OCI-LY7 (cell line): ENCODE data around the gene HOMER3. TPM values are rescaled to one million over a fixed set of nuclear protein-coding genes. Genes with fewer than 3 reads are reported as not detected.
A peak's percentile ranks its signal among the peaks of the same experiment; 100 is the strongest.

Experiments used
- BruUV-seq: library from RNA; stranded (reverse); fragments of 400-500 nt; replicated peaks from 2 replicates; lab custom pipeline; 2021; lab: Mats Ljungman, UMichigan
- CTCF ChIA-PET: fragments of 300-600 bp; sonication (Branson Sonifier 250); formaldehyde crosslinking; loops from one replicate; lab custom pipeline; 2022; ENCODE audit warnings: antibody characterized with exemption; ENCODE audit not compliant: unreplicated experiment; lab: Charles Lee
- POLR2A ChIA-PET: fragments of 300-600 bp; sonication (Branson Sonifier 250); formaldehyde crosslinking; loops from one replicate; lab custom pipeline; 2022; ENCODE audit warnings: antibody characterized with exemption; lab: Charles Lee
- DNase-seq: peaks from one replicate; pipeline ENCODE4 v3.0.0-alpha.2; 2015; ENCODE audit warnings: low spot score
- H2AFZ ChIP-seq: fragments of 200-600 bp; sonication (generic), shearing (Covaris generic); 2 replicates; pipeline ENCODE4 v1.6.1; 2014; ENCODE audit warnings: mild to moderate bottlenecking, antibody characterized with exemption, low read length, moderate library complexity
- H3K27ac ChIP-seq: fragments of 200-600 bp; sonication (generic); 2 replicates; pipeline ENCODE4 v1.5.1; 2014; ENCODE audit warnings: mixed run types, low read depth, mild to moderate bottlenecking, moderate library complexity, low read length, inconsistent platforms; ENCODE audit not compliant: poor library complexity, severe bottlenecking
- H3K36me3 ChIP-seq: fragments of 200-600 bp; sonication (generic); 2 replicates; pipeline ENCODE4 v1.6.1; 2014; ENCODE audit warnings: mild to moderate bottlenecking, antibody characterized with exemption, low read length, moderate library complexity, mixed read lengths; ENCODE audit not compliant: insufficient read depth
- H3K4me1 ChIP-seq: fragments of 200-600 bp; sonication (generic); 2 replicates; pipeline ENCODE4 v1.5.1; 2014; ENCODE audit warnings: mild to moderate bottlenecking, low read length; ENCODE audit not compliant: insufficient read depth, poor library complexity, severe bottlenecking
- H3K4me2 ChIP-seq: fragments of 200-600 bp; sonication (generic); 2 replicates; pipeline ENCODE4 v1.6.1; 2014; ENCODE audit warnings: mild to moderate bottlenecking, low read length
- H3K4me3 ChIP-seq: fragments of 200-600 bp; sonication (generic); 2 replicates; pipeline ENCODE4 v1.5.1; 2014; ENCODE audit warnings: mild to moderate bottlenecking, low read depth, low read length; ENCODE audit not compliant: poor library complexity, severe bottlenecking
- H3K79me2 ChIP-seq: fragments of 200-600 bp; sonication (generic); 2 replicates; pipeline ENCODE4 v1.6.1; 2016; ENCODE audit warnings: low read depth, mild to moderate bottlenecking, low read length, moderate library complexity, mixed read lengths; ENCODE audit not compliant: insufficient read depth
- H3K9me2 ChIP-seq: fragments of 200-600 bp; sonication (generic); 2 replicates; pipeline ENCODE4 v1.6.1; 2016; ENCODE audit warnings: mild to moderate bottlenecking, low read length, mixed read lengths; ENCODE audit not compliant: insufficient read depth
- H3K9me3 ChIP-seq: fragments of 200-600 bp; sonication (generic); 2 replicates; pipeline ENCODE4 v1.6.1; 2014; ENCODE audit warnings: mild to moderate bottlenecking, mixed run types, low read length, mixed read lengths
- H4K20me1 ChIP-seq: fragments of 200-600 bp; sonication (generic); 2 replicates; pipeline ENCODE4 v1.6.1; 2014; ENCODE audit warnings: mild to moderate bottlenecking, antibody characterized with exemption, low read length, moderate library complexity, mixed read lengths; ENCODE audit not compliant: insufficient read depth
- CTCF ChIP-seq: fragments of 200-600 bp; sonication (generic); conservative IDR thresholded peaks from 2 replicates; pipeline ENCODE4 v1.5.1; 2014; ENCODE audit warnings: mild to moderate bottlenecking, antibody characterized with exemption, low read length, moderate library complexity, mixed read lengths
- EZH2phosphoT487 ChIP-seq: fragments of 200-600 bp; sonication (generic); IDR thresholded peaks from 2 replicates; pipeline ENCODE4 v1.6.1; 2018; ENCODE audit warnings: low read depth, borderline replicate concordance, mild to moderate bottlenecking, mixed run types, antibody characterized with exemption, low read length, moderate library complexity, mixed read lengths
- intact Hi-C: fragments of 100-400 bp; cut with micrococcal nuclease; formaldehyde crosslinking; loops from one replicate; pipeline ENCODE4 v1.10.0; 2022; ENCODE audit not compliant: unreplicated experiment
- total RNA-seq, 2 experiments: library from RNA; depleted of rRNA in 1 of 2; stranded (reverse); fragments of >200 nt in 1 of 2; shearing (Covaris generic) in 1 of 2; gene quantifications; 2 replicates each; pipeline ENCODE4 v1.2.3, GENCODE V29; 2014 to 2022

Gene HOMER3
- total RNA-seq, 2 experiments from 2014 or later, result 15.5 to 16.1 TPM

- Histone ChIP-seq H3K27ac (no peak overlapping the region), H3K4me1 (peaks cover 12% of the 10 kb centered on the region), H2AFZ (no peak overlapping the region), H3K4me3 (no peak overlapping the region), H3K9me2 (no peaks in the 10 kb centered on the region), H3K9me3 (no peaks in the 10 kb centered on the region), H3K4me2 (no peak overlapping the region), H3K79me2 (no peaks in the 10 kb centered on the region), H3K36me3 (no peaks in the 10 kb centered on the region), H4K20me1 (no peaks in the 10 kb centered on the region)
- ChIA-PET POLR2A (interaction anchor here (0.7 kb wide), 1 partner anchor 268 kb away, joined by 3 read pairs; no protein-coding TSS in a partner anchor), CTCF (no interaction called here)
- no TSS peak for BruUV-seq
- TF ChIP-seq CTCF (no peak), EZH2phosphoT487 (no peak)
- intact Hi-C loops, result no loop called here
- DNase-seq, result no peak
Measured at GRCh38 chr19:18966307-18966706, 25.3 kb upstream of the HOMER3 start.

- no TSS peak for BruUV-seq
- H2AFZ ChIP-seq, result no peak overlapping the region
- POLR2A ChIA-PET, result no interaction called here
- H3K4me2 ChIP-seq, result no peak overlapping the region
- no peaks in the 10 kb centered on the region for H3K36me3 ChIP-seq
- no peaks in the 10 kb centered on the region for H4K20me1 ChIP-seq
- H3K4me1 ChIP-seq, result peaks cover 12% of the 10 kb centered on the region
- TF ChIP-seq CTCF (no peak), EZH2phosphoT487 (no peak)
- no peaks in the 10 kb centered on the region for H3K9me2 ChIP-seq
- no peaks in the 10 kb centered on the region for H3K9me3 ChIP-seq
- no peak overlapping the region for H3K4me3 ChIP-seq
- intact Hi-C loops, result no loop called here
- DNase-seq, result no peak
- H3K27ac ChIP-seq, result no peak overlapping the region
- H3K79me2 ChIP-seq, result no peaks in the 10 kb centered on the region
- CTCF ChIA-PET, result no interaction called here
Measured at GRCh38 chr19:18964121-18964520, 23.1 kb upstream of the HOMER3 start.

GRCh38 chr19:18961767-18962620 lies 21.0 kb upstream of the HOMER3 start:
- peak overlapping the region; percentile 52; the same call in 1 of the 2 replicates for H3K4me2 ChIP-seq
- intact Hi-C loops, result no loop called here
- no peaks in the 10 kb centered on the region for H3K36me3 ChIP-seq
- H3K79me2 ChIP-seq, result no peaks in the 10 kb centered on the region
- BruUV-seq, result no TSS peak
- no peaks in the 10 kb centered on the region for H3K9me3 ChIP-seq
- H3K4me3 ChIP-seq, result peak overlapping the region; percentile 5
- no peak overlapping the region for H3K27ac ChIP-seq
- peak; percentile 66 for DNase-seq
- no peaks in the 10 kb centered on the region for H4K20me1 ChIP-seq
- H2AFZ ChIP-seq, result peak overlapping the region; percentile 43; the same call in 1 of the 2 replicates
- ChIA-PET CTCF (no interaction called here), POLR2A (interaction anchor here (1.0 kb wide), 1 partner anchor 13 kb away, joined by 5 read pairs; no protein-coding TSS in a partner anchor)
- H3K4me1 ChIP-seq, result peaks cover 12% of the 10 kb centered on the region
- no peaks in the 10 kb centered on the region for H3K9me2 ChIP-seq
- TF ChIP-seq CTCF (no peak), EZH2phosphoT487 (no peak)
